PC-9 (cell line): ENCODE data around the gene TRMU. TPM values are rescaled to one million over a fixed set of nuclear protein-coding genes. Genes with fewer than 3 reads are reported as not detected.

Experiments used
- BruUV-seq: library from RNA; stranded (reverse); fragments of 400-500 nt; replicated peaks from 2 replicates; lab custom pipeline; 2021; lab: Mats Ljungman, UMichigan
- CTCF ChIA-PET: fragments of 300-600 bp; sonication (Branson Sonifier 250); formaldehyde crosslinking; loops from one replicate; lab custom pipeline; 2022; ENCODE audit warnings: antibody characterized with exemption; lab: Charles Lee
- POLR2A ChIA-PET: fragments of 300-600 bp; sonication (Branson Sonifier 250); formaldehyde crosslinking; loops from one replicate; lab custom pipeline; 2022; ENCODE audit warnings: antibody characterized with exemption; ENCODE audit not compliant: unreplicated experiment; lab: Charles Lee
- DNase-seq, 2 experiments: peaks; one replicate each; pipeline versions ENCODE4 v3.0.0 to v3.0.0-alpha.2; 2015 to 2022; ENCODE audit warnings: mixed read lengths in 1 of 2
- H2AFZ ChIP-seq: fragments of 200-600 bp; sonication (generic); 2 replicates; pipeline ENCODE4 v1.8.1; 2017; ENCODE audit warnings: antibody characterized with exemption
- H3F3A ChIP-seq: fragments of 200-600 bp; sonication (generic); 2 replicates; pipeline ENCODE4 v1.8.1; 2017; ENCODE audit warnings: antibody characterized with exemption, mild to moderate bottlenecking, low read depth; ENCODE audit not compliant: insufficient read depth
- H3K27ac ChIP-seq: fragments of 200-600 bp; sonication (generic); 2 replicates; pipeline ENCODE4 v1.6.1; 2016; ENCODE audit warnings: mixed run types
- H3K27me3 ChIP-seq: fragments of 200-600 bp; sonication (generic); 2 replicates; pipeline ENCODE4 v1.6.1; 2016; ENCODE audit warnings: low read depth, mixed run types; ENCODE audit not compliant: insufficient read depth
- H3K36me3 ChIP-seq: fragments of 200-600 bp; sonication (generic); 2 replicates; pipeline ENCODE4 v1.6.1; 2016; ENCODE audit warnings: low read depth, mixed run types
- H3K4me1 ChIP-seq: fragments of 200-600 bp; sonication (generic); replicated peaks from 2 replicates; pipeline ENCODE4 v1.6.1; 2016; ENCODE audit warnings: mixed run types; ENCODE audit not compliant: insufficient read depth
- H3K4me2 ChIP-seq: fragments of 200-600 bp; sonication (generic); 2 replicates; pipeline ENCODE4 v1.6.1; 2017; ENCODE audit warnings: mixed run types
- H3K4me3 ChIP-seq: fragments of 200-600 bp; sonication (generic); 2 replicates; pipeline ENCODE4 v1.6.1; 2016; ENCODE audit warnings: mixed run types
- H3K79me2 ChIP-seq: fragments of 200-600 bp; sonication (generic); 2 replicates; pipeline ENCODE4 v1.6.1; 2017; ENCODE audit warnings: low read depth, mixed run types
- H3K9me2 ChIP-seq: fragments of 200-600 bp; sonication (generic); 2 replicates; pipeline ENCODE4 v1.8.1; 2017; ENCODE audit warnings: mild to moderate bottlenecking; ENCODE audit not compliant: insufficient read depth
- H3K9me3 ChIP-seq: fragments of 200-600 bp; sonication (generic); 2 replicates; pipeline ENCODE4 v1.8.1; 2016; ENCODE audit warnings: low read depth; ENCODE audit not compliant: insufficient read depth
- H4K20me1 ChIP-seq: fragments of 200-600 bp; sonication (generic); 2 replicates; pipeline ENCODE4 v1.8.1; 2017; ENCODE audit not compliant: insufficient read depth
- EZH2 ChIP-seq: fragments of 200-600 bp; sonication (generic); IDR thresholded peaks from 2 replicates; pipeline ENCODE4 v1.8.0; 2017; ENCODE audit warnings: antibody characterized with exemption, low read depth
- intact Hi-C: fragments of 100-400 bp; cut with micrococcal nuclease; formaldehyde crosslinking; loops from one replicate; pipeline ENCODE4 v1.10.0; 2022; ENCODE audit not compliant: unreplicated experiment
- total RNA-seq: library from RNA; stranded (reverse); gene quantifications from 2 replicates; pipeline ENCODE4 v1.2.3, GENCODE V29; 2021
- TF ChIP-seq, protein P1 (sequence below): fragments of 200-600 bp; sonication (generic); conservative IDR thresholded peaks from 2 replicates; pipeline ENCODE4 v1.6.1; 2017; ENCODE audit warnings: mixed run types, antibody characterized with exemption, mild to moderate bottlenecking, moderate library complexity

TRMU gene
- total RNA-seq, 1 experiment from 2014 or later = 58.2 TPM

GRCh38 chr22:46349681-46350080 is 14.2 kb downstream of the TRMU start:
- H3K36me3 ChIP-seq = peaks cover 29% of the 10 kb centered on the region; the same call in 1 of the 2 replicates
- CTCF ChIA-PET = no interaction called here
- H3K4me2 ChIP-seq = no peak overlapping the region

DNA sequence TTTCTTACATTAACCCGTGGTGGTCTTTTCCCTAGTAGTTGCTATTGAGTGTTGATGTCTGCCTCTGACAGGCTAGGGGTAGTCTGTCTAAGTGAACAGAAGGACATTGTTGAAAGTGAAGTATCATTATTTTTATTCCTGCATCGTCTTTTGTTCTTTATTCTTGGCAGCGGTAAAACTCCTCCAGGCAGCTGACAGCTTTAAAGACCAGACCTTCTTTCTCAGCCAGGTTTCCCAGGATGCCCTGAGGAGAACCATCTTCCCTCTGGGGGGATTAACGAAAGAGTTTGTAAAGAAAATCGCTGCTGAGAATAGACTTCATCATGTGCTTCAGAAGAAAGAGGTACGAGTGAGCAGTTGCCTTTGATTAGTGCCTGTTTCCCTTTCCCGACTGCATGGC is 14.6 kb downstream of the TRMU start:
- Histone ChIP-seq H3K79me2 (no peaks in the 10 kb centered on the region), H3K4me1 (0 out of 2 replicates have a peak, but pooled peaks cover 3% of the 10 kb centered on the region), H3K4me3 (no peak overlapping the region), H3K36me3 (peaks cover 26% of the 10 kb centered on the region; the same call in 1 of the 2 replicates), H4K20me1 (peaks cover 14% of the 10 kb centered on the region), H2AFZ (no peak overlapping the region), H3K27me3 (no peaks in the 10 kb centered on the region), H3K27ac (no peak overlapping the region), H3K9me3 (no peaks in the 10 kb centered on the region), H3F3A (peaks cover 25% of the 10 kb centered on the region), H3K9me2 (no peaks in the 10 kb centered on the region), H3K4me2 (no peak overlapping the region)
- DNase-seq = no peak
- intact Hi-C loops = no loop called here
- ChIA-PET POLR2A (no interaction called here), CTCF (no interaction called here)
- no peak for TF ChIP-seq EZH2
- TF ChIP-seq, protein P1, sequence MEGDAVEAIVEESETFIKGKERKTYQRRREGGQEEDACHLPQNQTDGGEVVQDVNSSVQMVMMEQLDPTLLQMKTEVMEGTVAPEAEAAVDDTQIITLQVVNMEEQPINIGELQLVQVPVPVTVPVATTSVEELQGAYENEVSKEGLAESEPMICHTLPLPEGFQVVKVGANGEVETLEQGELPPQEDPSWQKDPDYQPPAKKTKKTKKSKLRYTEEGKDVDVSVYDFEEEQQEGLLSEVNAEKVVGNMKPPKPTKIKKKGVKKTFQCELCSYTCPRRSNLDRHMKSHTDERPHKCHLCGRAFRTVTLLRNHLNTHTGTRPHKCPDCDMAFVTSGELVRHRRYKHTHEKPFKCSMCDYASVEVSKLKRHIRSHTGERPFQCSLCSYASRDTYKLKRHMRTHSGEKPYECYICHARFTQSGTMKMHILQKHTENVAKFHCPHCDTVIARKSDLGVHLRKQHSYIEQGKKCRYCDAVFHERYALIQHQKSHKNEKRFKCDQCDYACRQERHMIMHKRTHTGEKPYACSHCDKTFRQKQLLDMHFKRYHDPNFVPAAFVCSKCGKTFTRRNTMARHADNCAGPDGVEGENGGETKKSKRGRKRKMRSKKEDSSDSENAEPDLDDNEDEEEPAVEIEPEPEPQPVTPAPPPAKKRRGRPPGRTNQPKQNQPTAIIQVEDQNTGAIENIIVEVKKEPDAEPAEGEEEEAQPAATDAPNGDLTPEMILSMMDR = no peak
- no TSS peak for BruUV-seq

More at GRCh38 chr22:46349681-46350080, 14.2 kb downstream of the TRMU start:
- BruUV-seq = no TSS peak
- Histone ChIP-seq H3K9me3 (no peaks in the 10 kb centered on the region), H3K9me2 (no peaks in the 10 kb centered on the region), H4K20me1 (peaks cover 14% of the 10 kb centered on the region), H3K27ac (no peak overlapping the region), H2AFZ (no peak overlapping the region), H3K4me1 (0 out of 2 replicates have a peak, but pooled peaks cover 3% of the 10 kb centered on the region), H3F3A (peaks cover 25% of the 10 kb centered on the region), H3K27me3 (no peaks in the 10 kb centered on the region), H3K4me3 (no peak overlapping the region), H3K79me2 (no peaks in the 10 kb centered on the region)
- intact Hi-C loops = no loop called here
- TF ChIP-seq EZH2 = no peak
- TF ChIP-seq, protein P1 = no peak
- POLR2A ChIA-PET = no interaction called here
- DNase-seq = no peak

DNA sequence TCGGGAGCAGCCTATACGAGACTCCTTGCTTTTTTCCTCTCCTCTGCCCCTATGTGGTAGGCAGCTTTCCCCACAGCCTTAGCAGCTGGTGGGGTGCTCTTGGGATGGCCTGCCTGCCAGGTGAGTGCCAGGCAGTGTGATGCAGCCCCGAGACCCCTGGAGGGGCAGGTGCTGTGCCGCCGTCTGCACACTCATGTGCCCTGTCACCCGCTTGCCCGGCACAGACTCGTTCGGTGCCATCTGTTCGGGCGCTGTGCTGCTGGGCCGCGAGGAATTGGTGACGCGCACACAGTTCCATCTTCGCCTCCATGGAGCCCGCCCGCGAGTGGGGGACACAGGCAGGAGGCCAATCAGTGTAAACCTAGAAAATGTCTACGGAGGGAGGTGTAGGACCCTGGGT is 15.1 kb downstream of the TRMU start:
- H3K9me2 ChIP-seq = no peaks in the 10 kb centered on the region
- intact Hi-C loops = no loop called here
- H3K9me3 ChIP-seq = no peaks in the 10 kb centered on the region
- peaks cover 14% of the 10 kb centered on the region for H4K20me1 ChIP-seq
- POLR2A ChIA-PET = no interaction called here
- DNase-seq = no peak
- H3F3A ChIP-seq = peaks cover 25% of the 10 kb centered on the region
- no peak overlapping the region for H3K27ac ChIP-seq
- H3K4me3 ChIP-seq = no peak overlapping the region
- TF ChIP-seq EZH2 = no peak
- TF ChIP-seq, protein P1 = no peak
- no peaks in the 10 kb centered on the region for H3K79me2 ChIP-seq
- CTCF ChIA-PET = no interaction called here
- 0 out of 2 replicates have a peak, but pooled peaks cover 3% of the 10 kb centered on the region for H3K4me1 ChIP-seq
- H3K27me3 ChIP-seq = no peaks in the 10 kb centered on the region
- H3K4me2 ChIP-seq = no peak overlapping the region
- peaks cover 22% of the 10 kb centered on the region; the same call in 1 of the 2 replicates for H3K36me3 ChIP-seq
- no TSS peak for BruUV-seq
- H2AFZ ChIP-seq = no peak overlapping the region
